ENCODE data around the gene SNAPIN.
"Not testable (repeated sequence)": the region's sequence is repeated elsewhere in the genome, so short reads cannot be mapped to it uniquely, and the experiment has no call there.

DNA sequence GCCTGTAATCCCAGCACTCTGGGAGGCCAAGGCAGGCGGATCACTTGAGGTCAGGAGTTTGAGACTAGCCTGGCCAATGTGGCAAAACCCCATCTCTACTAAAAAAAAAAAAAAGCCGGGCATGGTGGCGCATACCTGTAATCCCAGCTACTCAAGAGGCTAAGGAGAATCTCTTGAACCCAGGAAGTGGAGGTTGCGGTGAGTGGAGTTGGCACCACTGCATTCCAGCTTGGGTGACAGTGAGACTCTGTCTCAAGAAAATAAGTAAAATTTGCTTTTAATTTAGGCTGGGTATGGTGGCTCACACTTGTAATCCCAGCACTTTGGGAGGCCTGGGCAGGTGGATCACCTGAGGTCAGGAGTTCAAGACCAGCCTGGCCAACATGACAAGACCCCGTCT is 18.3 kb upstream of the SNAPIN start:
- not testable (repeated sequence) for TF ChIP-seq CTCF, POLR2A, POLR2AphosphoS5 (IDR thresholded peaks at IDR 0.05)

All from gastroesophageal sphincter (tissue), 3 donors.